ENCODE data around the gene RDH11.
A peak's percentile ranks its signal among the peaks of the same experiment; 100 is the strongest.
"Not testable (repeated sequence)": the region's sequence is repeated elsewhere in the genome, so short reads cannot be mapped to it uniquely, and the experiment has no call there.

RDH11 gene

GRCh38 chr14:67695394-67695949, at the start of gene RDH11:
RDH11 (minus strand) TSS chr14:67695764; CDS start chr14:67695703, 61 bp downstream.
- DNase-seq: peak; percentile 94

GRCh38 chr14:67744046-67744445, 48.5 kb upstream of the RDH11 start:
- DNase-seq: no peak

GRCh38 chr14:67738740-67739504, 43.4 kb upstream of the RDH11 start:
- no peak for DNase-seq

GRCh38 chr14:67736771-67737170, 41.2 kb upstream of the RDH11 start:
- no peak for DNase-seq

- no peak for DNase-seq
Measured at GRCh38 chr14:67735336-67736147, 40.0 kb upstream of the RDH11 start.

GRCh38 chr14:67734675-67735074, 39.1 kb upstream of the RDH11 start:
- no peak for DNase-seq

- DNase-seq: no peak
Measured at GRCh38 chr14:67733616-67734015, 38.1 kb upstream of the RDH11 start.

GRCh38 chr14:67729072-67729885, 33.7 kb upstream of the RDH11 start:
- peak; percentile 73 for DNase-seq

GRCh38 chr14:67728258-67728657, 32.7 kb upstream of the RDH11 start:
- DNase-seq: no peak

GRCh38 chr14:67727361-67727760, 31.8 kb upstream of the RDH11 start:
- DNase-seq: no peak

- DNase-seq: no peak
Measured at GRCh38 chr14:67725171-67725570, 29.6 kb upstream of the RDH11 start.

GRCh38 chr14:67722293-67722692, 26.7 kb upstream of the RDH11 start:
- peak; percentile 61 for DNase-seq

- no peak for DNase-seq
Measured at GRCh38 chr14:67721875-67722274, 26.3 kb upstream of the RDH11 start.

GRCh38 chr14:67719866-67720265, 24.3 kb upstream of the RDH11 start:
- no peak for DNase-seq

GRCh38 chr14:67719385-67719784, 23.8 kb upstream of the RDH11 start:
- DNase-seq: not testable (repeated sequence)

GRCh38 chr14:67718265-67718664, 22.7 kb upstream of the RDH11 start:
- no peak for DNase-seq

GRCh38 chr14:67717048-67717447, 21.5 kb upstream of the RDH11 start:
- no peak for DNase-seq

GRCh38 chr14:67710209-67710608, 14.6 kb upstream of the RDH11 start:
- DNase-seq: no peak

GRCh38 chr14:67709796-67710195, 14.2 kb upstream of the RDH11 start:
- DNase-seq: not testable (repeated sequence)

GRCh38 chr14:67709346-67709745, 13.8 kb upstream of the RDH11 start:
- DNase-seq: not testable (repeated sequence)

GRCh38 chr14:67705211-67705610, 9.6 kb upstream of the RDH11 start:
- DNase-seq: no peak

- DNase-seq: peak; percentile 59
Measured at GRCh38 chr14:67704484-67705089, 9.0 kb upstream of the RDH11 start.
